Thyroid gland (tissue), 4 donors: ENCODE measurements around the gene ZNF784.

Source experiments
- POLR2A ChIP-seq, 2 donors: fragments of 450-650 bp; IDR thresholded peaks; one replicate each; pipeline ENCODE4 v1.6.1; 2017; ENCODE audit warnings: antibody characterized with exemption in 2 of 2, mild to moderate bottlenecking in 2 of 2, moderate library complexity in 1 of 2
- TF ChIP-seq, protein P1 (sequence below), 6 experiments: fragments of 200-600 bp in 3 of 6; fragments of 450-650 bp in 3 of 6; sonication (generic) in 3 of 6; IDR thresholded peaks; one replicate each; pipeline ENCODE4 v1.5.1; 2016 to 2019; ENCODE audit warnings: antibody characterized with exemption in 6 of 6, mild to moderate bottlenecking in 2 of 6, inconsistent platforms in 1 of 6, moderate library complexity in 1 of 6

GRCh38 chr19:55605637-55606470 is 18.5 kb downstream of the ZNF784 start, which contains the start of gene ZNF865:
- no peak for TF ChIP-seq POLR2A (IDR thresholded peaks at IDR 0.05)
- TF ChIP-seq, protein P1, sequence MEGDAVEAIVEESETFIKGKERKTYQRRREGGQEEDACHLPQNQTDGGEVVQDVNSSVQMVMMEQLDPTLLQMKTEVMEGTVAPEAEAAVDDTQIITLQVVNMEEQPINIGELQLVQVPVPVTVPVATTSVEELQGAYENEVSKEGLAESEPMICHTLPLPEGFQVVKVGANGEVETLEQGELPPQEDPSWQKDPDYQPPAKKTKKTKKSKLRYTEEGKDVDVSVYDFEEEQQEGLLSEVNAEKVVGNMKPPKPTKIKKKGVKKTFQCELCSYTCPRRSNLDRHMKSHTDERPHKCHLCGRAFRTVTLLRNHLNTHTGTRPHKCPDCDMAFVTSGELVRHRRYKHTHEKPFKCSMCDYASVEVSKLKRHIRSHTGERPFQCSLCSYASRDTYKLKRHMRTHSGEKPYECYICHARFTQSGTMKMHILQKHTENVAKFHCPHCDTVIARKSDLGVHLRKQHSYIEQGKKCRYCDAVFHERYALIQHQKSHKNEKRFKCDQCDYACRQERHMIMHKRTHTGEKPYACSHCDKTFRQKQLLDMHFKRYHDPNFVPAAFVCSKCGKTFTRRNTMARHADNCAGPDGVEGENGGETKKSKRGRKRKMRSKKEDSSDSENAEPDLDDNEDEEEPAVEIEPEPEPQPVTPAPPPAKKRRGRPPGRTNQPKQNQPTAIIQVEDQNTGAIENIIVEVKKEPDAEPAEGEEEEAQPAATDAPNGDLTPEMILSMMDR (IDR thresholded peaks at IDR 0.05) = peak; percentile 37 to 80 (median 64)
